Stimulated activated CD8-positive, alpha-beta memory T cell treated with anti-CD3 and anti-CD28 coated beads, Interleukin-7, amount 100 ng/mL, for 4 hours (primary cell): Measurements from ENCODE around the gene TSPAN9.

Experiments used
- DNase-seq, 2 donors: peaks; one replicate each; pipeline ENCODE4 v3.0.0-alpha.2; 2020; ENCODE audit warnings: low read depth in 2 of 2

Gene TSPAN9

DNA sequence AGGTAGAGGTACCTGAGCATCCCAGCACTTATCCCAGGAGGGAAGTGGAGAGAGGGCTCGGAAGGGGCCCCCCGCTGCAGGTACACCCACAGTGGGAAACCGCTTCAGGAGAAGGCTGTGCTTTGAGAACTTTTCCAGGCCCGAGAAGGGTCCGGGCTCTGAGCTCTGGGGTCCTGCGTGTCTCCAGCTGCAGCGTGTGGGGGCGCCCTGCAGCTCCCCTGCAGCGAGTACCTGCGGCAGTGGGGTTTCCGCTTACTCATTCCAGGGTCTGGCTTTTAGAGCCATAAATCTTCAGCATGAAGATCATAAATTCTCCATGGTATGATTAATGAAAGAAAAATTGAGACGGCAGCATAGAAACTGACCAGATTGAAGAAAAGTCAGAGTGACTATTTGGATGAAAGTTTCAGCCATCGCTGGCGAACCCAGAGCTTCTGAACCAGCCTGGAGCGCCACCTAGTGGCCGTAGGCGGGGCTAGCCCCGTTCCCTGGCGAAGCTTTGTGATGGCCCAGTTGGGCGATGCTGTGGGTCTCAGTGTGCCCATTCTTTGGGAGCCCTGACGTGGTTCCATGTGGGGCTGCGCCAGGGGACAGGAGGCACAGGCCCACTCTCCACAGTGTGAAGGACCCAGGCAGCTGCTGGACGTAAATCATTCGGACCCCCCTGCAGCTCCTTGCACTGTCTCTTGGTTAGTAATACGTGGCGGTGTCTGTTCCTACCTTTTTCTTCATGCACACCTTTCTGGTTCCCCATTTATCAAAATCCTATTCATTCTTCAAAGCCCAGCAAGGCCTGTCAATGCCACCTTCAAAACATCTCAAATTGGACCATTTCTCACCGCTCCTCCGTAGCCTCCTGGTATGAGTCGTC is 198.2 kb downstream of the TSPAN9 start:
- peak; percentile 7 to 43 for DNase-seq

DNA sequence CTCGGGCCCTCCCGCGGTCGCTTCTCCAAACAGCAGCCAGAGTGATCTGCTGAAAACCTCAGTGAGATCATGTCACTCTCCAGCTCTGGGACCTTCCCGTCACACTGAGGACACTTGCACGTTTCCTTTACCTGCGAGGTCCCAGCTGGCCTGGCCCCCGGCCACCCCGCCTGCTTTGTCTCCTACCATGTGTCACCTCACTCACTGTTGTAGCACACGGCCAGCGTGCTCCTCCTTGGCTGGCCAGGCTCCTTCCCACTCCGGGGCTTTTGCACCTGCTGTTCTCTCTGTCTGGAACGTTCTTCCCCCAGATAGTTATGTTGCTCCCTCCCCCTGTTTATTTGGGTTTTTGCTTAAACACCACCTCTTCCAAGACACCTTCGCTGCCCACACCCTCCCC is 199.0 kb downstream of the TSPAN9 start:
- DNase-seq = no peak

DNA sequence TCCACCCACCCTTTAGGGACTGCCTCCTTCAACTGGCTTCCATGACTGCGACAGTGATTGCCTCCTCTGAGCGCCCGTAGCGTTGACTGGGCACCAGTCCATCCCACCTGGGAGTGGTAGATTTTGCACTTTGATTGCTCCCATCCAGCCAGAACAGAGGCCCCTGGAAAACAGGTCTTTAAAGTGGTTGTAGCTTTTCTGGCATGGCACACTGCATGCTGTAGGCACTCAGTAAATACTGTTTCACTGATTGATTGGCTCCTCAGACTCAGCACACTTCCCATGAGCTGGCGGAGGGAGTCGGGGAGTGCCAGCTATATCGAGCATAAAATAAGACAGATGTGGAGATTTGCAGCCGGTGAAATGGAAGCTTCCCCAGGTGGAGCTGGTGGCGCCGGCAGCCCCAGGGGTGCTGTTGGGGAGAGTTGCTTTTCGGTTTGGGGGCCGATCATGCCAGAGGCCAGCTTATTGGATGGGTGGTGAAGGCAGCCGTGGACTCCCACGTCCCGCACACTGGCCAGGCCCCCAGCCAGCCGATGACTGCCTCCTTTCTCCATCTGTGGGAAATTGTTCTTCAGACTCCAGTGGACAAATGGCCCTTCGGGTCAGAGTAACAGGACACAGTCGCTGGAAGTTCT is 200.2 kb downstream of the TSPAN9 start:
- DNase-seq = no peak

DNA sequence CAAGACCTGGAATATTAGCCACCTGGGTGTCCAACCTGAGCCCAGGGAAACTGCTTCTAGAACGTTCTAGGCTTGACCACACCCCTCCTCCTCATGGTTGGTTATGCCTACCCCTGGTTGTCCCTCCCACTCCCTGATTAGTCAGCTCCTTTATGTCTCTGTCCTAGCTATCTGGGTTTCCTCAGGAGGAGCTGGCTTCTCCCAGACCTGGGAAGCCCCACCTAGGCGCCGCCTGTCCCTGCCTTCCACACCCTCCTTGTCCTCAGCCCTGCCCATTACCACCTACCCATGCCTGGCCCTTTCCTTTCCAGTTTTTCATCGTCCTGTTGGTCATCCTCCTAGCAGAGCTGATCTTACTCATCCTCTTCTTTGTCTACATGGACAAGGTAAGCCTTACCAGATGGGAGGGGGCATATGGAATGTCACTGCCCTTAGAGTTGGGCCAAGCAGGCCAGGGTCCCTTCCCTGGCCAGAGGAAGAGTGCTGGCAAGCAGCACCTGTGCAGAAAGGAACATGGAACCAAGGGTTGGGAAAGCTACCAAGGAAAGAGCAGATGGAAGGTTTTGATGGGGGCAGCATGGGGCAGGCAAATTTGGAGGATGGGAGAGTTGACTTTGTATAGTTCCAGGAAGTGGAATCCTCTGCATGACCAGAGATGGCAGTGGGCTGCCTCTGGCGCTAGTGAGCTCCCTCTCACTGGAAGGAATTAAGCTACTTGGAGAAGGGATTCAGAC is 201.7 kb downstream of the TSPAN9 start:
- DNase-seq = no peak

DNA sequence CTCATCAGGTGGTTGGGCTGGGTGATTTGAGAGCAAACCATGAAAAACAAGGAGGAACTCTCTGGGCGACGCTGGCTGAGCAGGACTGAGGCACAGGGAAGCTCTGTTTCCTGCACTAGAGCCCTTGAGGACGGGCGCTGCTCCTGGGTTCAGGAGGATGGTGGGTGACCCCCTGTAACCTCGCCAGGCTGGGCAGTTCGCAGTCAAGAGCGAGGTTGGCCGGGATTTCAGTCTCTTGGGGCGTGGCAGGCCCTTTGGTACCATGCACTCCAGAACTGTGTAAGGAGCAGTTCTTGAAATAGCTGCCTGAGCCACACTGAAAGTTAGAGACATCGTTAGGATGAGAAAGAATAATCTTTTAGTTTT is 202.2 kb downstream of the TSPAN9 start:
- DNase-seq = no peak

DNA sequence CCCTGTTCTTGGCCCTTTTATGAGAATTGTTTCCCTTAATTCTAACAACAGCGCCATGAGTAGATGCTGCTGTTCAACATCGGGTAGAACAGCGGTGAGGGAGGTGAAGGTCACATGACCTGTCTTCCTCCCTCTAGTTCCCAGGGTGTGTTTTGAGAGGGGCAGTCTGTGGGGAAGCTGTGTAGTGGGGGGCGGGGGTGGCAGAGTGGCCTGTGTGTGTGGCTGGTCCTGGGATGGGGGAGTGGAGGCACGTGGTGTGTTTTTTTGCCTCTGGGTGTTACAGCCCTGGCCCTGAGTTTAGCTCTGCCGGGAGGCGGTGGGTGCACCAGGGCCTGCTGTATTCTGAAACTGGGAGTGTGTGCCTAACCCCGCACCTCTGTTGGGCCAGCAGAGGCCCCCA is 202.7 kb downstream of the TSPAN9 start:
- no peak for DNase-seq

DNA sequence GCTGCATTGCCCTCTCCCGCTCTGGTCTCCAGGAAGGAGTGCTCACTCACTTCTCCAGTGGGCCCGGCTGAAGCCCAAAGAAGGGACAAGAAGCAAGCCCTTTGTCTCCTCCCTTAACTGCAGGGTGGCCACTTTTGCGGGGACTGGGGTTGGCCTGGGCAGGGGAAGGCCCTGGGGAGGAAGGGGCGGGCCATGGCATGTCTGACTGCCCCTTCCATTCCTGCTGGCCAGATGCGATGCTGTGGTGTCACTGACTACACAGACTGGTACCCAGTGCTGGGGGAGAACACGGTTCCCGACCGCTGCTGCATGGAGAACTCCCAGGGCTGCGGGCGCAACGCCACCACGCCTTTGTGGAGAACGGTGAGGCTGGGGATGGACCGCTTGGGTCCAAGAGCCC is 203.8 kb downstream of the TSPAN9 start:
- no peak for DNase-seq

DNA sequence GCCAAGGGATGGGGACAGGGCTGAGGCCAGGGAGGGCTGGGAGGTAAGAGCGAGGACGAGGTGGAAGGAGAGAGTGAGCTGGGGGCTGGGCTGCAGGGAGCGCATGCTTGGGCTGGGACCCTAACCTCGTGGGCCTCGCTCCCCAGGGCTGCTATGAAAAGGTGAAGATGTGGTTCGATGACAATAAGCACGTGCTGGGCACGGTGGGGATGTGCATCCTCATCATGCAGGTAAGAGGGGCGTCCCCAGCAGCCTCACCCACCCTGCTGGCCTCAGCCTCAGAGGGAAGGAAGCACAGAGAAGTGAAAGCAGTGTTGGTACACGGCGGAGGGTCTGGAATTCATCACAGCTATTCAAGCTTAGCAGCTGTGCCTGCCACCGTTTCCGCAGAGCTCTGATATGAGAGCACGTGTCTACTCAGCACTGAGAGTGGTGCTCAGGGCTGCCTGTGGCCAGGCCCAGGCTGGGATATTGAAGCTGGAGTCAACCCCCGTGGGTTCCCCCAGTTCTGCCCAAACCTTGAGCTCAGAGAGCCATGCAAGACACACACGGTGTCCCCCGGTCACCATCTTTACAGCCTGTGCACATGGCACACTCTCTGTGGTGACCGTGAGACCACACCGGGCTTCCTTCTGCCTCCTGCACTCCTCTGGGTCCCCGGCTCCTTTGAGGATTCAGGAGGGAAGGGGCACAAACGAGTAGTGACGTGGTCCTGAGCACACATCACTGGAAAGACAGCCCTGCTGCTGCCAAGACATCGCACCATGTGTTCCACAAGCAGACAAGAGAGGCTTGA is 204.6 kb downstream of the TSPAN9 start:
- DNase-seq = no peak

DNA sequence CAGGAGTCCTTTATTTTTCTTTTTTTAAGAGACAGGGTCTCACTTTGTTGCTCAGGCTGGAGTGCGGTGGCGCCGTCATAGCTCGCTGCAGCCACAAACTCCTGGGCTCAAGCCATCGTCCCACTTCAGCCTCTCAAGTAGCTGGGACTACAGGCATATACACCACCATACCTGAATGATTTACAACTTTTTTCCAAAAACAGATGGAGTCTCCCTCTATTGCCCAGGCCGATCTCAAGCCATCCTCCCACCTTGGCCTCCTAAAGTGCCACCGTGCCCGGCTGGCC is 205.1 kb downstream of the TSPAN9 start:
- no peak for DNase-seq

DNA sequence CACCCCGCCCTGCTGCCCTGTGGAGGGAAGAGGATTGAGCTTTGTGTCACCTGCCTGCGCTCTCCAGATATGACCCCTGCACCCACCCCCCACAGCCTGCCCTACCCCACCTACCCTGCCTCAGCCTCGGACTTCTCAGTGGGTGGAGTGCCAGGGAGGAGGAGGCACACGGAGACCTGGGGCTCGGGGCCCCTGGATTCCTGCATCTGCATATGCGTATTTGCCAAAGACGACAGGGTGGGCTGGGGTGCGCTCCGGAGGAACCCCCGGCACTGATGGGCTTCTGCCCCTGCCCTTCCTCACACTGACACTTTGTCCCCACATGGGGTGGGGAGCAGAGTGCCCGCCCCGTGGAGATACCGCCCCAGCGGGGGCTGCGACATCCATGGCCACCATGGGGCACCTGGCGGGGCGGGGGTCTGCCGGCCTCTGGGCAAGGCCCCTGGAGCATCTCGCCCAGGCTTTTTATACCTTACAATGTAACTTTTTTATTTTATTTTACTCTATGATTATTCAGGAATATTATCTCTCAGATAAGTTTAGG is 206.0 kb downstream of the TSPAN9 start:
- DNase-seq = no peak

DNA sequence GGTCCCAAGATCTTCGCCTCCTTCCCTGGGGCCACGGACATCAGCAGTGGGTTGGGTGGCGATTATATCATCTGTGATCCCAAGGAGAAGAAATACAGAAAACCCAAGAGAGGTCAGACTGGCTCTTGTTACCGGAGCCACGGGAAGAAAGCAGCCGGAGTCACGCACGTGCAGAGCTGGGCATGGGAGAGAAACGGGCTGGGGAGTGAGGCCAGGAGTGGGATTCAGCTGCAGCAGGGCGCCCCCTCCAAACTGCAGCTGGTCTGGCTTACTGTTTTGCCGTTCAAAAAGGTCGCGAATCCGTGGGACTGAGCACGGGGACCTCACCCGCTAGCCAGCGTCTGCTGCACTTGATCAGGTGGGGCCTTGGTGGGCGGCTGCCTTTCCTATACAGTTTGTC is 207.2 kb downstream of the TSPAN9 start:
- DNase-seq = no peak

DNA sequence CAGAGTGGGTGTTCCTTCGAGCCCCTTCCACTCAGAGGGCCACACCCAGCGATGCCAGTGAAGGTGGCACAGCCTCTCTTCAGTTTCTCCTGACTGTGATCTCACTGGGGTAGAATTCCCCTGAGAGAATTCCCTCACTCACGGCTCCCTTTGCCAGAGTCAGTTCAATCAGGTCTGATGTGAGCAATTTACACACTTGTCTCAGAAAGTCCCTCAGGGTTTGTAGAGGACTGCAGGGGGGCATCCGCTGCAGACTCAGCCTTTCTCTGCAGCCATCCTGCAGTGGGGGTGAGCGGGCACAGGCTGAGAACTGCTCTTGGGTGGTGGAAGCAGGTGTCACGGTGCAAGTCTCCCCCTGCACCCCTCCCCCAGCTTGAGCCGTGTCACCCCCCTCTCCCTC is 208.4 kb downstream of the TSPAN9 start:
- no peak for DNase-seq

DNA sequence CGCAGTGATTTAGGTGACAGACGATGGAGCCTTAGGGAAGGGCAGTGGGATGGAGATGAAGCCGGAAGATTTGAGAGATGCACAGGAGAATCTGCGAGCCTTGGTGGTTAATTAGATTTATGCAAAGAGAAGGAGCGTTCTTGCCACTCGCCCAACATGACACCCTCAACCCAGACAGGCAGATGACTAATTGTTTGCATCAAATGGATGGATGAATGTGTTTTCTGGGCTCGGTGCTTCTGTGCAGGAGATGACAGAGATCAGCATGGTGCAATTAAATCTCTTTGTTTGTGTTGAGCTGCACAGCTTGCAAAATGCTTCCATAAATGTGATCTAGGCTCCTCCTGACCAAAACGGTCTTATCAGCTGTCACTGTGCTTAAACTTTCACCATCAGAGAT is 211.5 kb downstream of the TSPAN9 start:
- no peak for DNase-seq

DNA sequence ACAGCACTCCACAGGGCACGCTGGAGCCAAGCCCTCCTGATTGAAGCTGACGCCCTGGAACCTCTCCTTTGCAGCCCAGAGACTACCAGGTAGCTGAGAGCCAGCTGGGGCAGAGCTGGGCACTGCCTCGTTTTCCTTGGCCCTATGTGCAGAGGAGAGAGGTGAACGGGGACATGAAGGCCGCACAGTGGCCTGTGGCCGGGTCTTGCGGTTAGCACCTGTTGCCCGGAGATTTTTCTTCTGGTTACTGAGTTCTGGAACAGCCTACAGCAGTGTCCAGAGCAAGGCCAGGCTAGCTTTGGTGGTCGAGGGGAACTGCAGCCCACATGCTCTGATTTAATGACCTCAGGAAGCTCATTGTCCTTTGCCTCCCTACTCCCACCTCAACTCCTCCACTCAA is 212.5 kb downstream of the TSPAN9 start:
- DNase-seq = no peak

DNA sequence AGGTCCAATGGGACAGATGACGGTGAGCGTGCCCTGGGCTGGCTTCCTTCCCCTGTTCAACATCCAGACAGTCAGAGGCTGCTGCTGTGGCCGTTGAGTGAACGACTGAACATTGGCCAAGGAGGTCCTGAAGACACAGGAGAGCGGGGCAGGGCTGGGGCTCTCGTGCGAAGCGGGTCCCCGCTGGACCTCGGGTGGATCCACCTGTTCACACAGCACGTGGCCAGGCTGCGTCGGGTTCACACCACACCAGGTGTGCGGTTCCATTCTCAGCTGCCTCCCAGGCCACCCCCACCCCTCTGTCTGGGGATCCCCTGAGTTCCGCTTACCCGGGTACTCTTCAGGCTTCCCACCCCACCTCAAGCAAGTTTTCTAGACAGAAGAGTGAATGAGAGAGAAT is 214.8 kb downstream of the TSPAN9 start:
- DNase-seq = no peak

DNA sequence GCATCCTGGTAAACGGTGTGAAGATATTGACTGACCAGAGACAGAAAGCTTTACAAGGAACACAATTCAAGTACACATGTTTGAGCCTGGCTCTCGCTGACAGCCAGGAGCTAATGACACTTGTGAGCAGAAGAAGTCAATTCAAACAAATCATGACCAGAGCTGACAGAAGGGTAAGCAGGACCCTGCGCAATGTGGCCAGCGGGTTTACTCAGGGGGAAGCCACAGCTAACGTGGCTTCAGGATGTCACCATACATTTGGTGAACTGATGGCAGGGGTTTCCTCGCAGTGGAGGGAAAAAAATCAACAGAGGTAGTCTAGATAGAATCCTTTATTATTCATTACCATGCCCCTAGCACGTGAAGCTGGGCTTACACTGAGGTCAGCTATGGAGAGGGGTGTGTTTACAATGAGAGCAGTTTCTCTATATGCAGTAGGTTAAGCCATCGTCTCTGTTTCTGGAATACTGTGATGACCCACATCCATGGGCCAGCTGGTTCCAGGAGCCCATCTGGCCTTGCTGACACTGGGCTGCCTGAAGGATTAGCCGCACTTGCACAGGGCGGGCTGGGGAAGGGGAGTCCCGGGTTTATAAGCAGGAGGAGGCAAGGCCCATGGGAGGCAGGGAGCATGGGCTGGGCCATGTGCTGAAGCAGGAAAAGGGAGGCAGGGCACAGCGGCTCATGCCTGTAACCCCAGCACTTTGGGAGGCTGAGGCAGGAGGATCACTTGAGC is 215.7 kb downstream of the TSPAN9 start:
- no peak for DNase-seq

DNA sequence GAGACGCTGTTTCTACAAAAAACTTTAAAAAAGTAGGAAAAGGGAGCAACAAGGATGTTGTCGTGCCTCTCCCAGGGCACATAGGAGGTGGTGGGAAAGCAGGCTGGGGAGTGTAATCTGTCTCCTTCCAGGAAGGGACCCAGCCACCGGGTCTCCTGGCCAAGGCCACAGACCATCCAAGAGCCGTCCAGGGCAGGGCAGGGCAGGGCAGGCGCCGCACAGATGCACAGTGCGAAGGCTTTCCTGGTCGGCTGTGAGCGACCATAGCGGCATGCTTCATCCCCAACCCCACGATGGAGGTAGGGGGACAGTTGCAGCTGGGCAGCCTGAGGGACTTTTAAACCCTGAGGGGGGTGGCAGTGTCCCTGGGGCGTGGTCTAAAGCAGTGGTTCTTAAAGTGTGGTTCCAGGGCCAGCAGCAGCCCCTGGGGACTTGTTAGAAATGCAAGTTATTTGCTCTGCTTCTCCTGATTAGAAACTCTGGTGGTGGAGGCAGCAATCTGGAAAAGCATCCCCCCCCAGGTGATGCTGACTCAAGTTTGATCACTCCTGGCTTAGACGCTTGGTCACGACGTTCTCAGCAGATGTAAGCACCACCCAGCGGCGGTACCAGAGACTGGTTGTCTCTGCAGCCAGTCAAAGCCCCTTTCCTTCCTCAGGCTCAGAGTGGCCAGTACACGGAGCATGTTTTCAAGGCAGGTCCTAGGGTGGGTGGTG is 216.4 kb downstream of the TSPAN9 start:
- no peak for DNase-seq

DNA sequence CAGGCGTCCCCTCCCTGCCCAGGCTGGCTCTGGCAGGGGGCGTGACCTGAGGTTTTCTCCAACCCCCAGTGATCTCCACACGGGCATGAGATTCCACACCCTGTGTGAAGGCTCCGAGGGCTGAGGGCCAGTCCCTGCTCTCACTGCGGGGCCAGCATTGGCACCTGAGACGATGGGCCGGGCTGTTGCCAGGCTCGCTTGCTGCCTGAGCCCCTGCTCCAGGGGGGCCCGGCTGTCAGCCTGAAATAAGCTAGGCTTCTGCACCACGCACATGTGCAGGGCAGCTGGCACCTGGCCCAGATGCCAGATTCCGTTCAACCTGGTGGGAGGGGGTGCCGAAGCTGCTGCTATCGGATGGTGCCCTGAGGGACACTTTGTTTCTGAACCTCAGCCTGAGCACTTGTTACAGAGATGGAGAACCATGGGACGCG is 217.3 kb downstream of the TSPAN9 start:
- DNase-seq = no peak

DNA sequence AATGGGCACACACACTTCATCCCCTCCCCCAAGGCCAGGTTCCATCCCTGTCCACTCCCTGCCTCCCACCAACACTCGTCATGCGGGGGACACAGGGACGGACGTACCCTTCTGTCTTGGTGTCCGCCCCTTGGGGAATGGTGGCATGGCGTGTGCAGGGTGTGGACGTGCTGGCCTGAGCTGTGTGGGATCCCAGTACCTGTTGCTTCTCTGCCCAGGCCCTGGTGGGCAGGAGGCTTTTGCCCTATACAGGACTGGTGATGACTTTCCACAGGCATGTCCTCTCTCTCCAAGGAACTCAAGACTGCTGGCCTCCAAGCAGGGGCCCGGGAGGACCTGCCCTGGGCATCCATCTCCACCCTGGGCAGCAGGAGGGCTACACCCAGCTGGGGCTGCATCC is 218.0 kb downstream of the TSPAN9 start:
- no peak for DNase-seq

DNA sequence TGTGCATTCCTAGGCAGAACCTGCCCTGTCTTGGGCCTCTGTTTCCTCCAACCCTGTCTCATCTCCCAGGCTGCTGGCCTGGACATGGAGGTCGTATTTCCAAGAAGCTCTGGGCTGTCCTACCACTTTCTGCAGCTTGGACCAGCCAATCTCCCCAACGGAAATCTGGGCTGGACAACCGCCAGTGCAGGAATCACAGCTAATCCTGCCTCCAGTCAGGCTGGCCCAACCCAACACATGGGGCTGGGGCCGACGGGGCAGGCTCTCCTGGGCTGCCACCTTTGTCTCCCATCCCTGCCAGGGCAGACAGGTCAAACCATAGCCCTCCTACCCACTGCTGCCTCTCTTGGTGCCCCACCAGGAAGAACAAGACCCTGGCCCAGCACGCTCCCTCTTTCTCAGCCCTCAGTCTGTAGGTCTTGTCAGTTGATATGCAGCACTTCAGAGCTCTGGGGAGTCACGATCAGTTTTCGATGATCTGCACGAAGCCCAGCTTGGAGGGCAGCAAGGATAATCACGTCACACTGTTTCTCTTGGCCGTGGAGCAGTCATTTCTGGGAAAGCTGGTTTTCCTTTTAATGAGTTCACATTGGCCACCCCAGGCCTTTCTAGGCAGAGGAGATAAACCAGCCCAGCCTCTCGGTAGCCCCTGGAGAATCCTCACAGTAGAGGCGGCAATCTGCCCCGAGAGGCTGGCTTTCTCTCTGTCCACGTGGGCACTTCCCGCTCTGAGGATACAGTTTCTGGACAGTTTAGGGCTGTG is 218.6 kb downstream of the TSPAN9 start:
- no peak for DNase-seq
